Islet of Langerhans (tissue), 1 donor: ENCODE measurements around the gene THRB.
"Not testable (repeated sequence)": the region's sequence is repeated elsewhere in the genome, so short reads cannot be mapped to it uniquely, and the experiment has no call there.

Source experiments
- FAIRE-seq: peaks from one replicate; lab custom pipeline; 2011; peaks lifted over from hg19 to GRCh38; lab: Jason Lieb, UNC

THRB gene

DNA sequence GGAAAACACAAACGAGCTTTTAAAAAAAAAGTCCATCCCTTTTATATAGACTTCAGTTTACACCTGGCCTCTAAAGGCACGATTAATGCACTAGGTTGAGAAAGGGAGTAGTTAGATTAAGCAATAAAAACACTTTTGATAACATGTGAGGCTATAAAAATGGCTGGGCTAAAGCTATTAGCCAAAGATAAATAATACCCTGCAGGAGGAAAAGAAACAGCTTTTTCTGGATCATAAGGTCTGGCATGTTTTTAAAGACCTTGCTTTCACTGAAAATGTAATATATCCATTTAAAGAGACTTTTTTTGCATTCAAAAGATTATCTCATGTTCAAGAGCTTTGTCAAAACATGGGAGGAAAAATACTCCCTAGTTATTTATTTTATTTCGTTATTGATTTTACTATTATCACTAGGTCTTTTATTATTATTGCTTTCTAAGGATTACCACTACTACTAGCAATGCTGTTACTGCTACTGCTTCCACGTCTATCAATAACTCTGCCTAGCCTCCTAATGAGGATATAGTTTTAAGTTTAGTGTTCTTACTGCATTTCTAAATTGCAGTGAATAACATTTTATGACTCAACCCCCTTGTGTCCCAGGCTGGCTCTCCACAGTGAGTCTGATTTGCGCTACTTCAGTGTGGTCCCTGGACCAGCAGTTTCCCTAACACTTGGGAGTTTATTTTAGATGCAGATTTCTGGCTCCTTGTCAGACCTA, 93.4 kb downstream of the THRB start:
- FAIRE-seq, result peak; percentile 85

DNA sequence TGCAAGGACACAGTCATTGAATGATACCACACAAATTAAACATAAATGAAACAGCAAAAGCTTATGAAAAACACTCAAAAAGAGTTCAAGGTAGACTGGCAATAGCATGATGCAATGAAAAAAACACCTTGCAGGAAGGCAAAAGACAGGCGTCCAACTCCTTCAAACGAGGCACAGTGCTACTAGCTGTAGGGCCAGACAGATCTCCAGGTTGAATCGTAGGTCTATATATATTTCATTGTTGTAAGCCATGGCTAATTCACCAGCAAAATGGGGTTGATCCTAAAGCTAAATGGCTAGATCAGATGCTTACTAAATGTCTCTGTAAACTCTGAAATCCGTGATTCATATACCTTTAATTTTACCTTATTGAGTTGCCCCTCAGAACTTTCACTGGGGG, 94.2 kb downstream of the THRB start:
- no peak for FAIRE-seq

DNA sequence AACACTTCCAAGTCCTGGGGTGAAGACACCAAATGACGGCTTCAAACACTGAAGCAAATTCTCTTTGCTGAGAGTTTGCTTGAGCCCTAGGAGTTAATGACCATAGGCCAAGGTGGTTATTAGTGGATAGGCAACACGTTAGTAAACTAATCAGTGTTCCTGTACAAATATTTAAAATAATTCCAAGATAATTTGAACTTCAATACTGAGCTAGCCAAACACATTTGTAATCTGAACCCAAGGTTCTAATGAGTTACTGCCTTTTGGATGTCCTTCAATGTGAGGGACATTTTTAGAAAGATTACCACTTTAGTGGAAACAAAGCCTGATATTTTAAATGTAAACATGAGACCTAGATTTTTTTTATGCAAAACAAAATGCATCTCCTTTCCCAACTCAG, 94.6 kb downstream of the THRB start:
- no peak for FAIRE-seq

DNA sequence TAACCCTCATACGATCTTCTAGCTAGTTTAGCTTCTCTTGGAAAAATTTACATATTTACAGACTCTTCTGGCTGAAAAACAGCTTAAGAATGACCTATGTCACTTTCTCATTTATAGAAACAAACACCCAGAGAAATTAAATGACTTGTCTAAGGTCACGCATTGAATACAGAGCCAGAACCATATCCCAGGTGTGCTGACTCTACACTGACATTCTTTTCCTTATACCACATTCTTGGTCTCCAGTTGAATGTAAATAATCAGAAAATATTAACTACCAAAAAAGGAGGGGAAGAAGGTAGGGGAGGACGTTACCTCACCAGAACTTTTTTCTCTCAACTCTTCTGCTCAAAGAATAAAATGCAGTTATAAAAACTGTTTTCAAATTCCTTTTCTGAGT, 95.0 kb downstream of the THRB start:
- no peak for FAIRE-seq

DNA sequence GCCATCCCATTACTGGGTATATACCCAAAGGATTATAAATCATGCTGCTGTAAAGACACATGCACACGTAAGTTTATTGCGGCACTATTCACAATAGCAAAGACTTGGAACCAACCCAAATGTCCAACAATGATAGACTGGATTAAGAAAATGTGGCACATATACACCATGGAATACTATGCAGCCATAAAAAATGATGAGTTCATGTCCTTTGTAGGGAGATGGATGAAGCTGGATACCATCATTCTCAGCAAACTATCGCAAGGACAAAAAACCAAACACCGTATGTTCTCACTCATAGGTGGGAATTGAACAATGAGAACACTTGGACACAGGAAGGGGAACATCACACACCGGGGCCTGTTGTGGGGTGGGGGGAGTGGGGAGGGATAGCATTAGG, 95.9 kb downstream of the THRB start:
- FAIRE-seq, result not testable (repeated sequence)

DNA sequence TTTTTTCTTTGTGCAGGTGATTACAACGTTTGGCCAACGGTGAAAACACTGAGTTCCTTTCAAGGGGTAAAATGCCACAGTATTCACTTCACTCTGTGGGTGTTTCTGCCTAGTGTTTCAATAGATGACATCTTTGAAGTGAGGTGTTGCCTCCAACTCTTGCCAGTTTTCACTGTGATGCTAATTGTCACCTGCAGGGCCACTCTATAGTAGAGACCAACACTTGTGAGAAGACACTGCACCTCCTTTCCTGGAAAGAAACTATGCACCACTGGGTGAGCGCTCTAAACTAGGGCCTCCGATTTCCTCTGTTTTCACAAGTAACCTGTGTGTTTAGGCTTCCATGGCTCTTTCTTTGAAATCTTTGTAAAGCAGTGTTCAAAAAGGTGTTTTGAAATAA, 98.3 kb downstream of the THRB start:
- FAIRE-seq, result no peak

DNA sequence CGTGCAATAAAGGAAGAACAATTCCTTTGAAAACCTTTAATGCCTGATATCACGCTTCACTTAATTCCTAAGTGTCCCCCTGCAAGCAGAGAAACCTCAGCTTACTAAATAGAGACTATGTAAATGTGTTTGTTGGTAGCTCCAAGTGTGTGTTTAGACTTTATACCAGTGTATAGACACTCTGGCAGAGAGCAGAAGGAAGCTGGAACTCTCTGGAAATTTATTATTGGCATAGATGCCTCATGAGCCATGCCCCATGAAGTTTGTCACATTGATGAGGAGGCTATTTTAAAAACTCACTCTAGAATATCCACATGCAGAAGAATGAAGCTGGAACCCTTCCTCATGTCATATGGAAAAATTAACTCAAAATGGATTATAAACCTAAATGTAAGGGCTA, 99.9 kb downstream of the THRB start:
- no peak for FAIRE-seq

DNA sequence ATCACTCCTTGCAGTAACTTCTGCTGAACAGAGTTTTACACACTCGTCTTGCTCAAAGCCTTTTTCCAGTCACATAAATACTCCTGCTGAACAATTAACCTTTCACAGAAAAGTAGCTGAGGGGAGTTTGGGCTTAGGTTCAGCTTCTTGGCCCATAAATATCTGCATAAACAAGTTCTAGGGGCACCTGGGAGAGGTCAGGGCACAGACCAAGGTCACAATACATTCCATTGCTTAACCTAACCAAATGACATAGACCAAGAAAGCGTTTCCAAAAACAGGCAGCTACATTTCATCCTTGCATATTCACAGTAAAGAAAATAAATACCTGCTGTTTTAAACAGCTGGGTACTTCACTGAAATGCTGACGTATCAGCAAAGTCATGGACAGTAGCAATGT, 101.3 kb downstream of the THRB start:
- FAIRE-seq, result no peak

DNA sequence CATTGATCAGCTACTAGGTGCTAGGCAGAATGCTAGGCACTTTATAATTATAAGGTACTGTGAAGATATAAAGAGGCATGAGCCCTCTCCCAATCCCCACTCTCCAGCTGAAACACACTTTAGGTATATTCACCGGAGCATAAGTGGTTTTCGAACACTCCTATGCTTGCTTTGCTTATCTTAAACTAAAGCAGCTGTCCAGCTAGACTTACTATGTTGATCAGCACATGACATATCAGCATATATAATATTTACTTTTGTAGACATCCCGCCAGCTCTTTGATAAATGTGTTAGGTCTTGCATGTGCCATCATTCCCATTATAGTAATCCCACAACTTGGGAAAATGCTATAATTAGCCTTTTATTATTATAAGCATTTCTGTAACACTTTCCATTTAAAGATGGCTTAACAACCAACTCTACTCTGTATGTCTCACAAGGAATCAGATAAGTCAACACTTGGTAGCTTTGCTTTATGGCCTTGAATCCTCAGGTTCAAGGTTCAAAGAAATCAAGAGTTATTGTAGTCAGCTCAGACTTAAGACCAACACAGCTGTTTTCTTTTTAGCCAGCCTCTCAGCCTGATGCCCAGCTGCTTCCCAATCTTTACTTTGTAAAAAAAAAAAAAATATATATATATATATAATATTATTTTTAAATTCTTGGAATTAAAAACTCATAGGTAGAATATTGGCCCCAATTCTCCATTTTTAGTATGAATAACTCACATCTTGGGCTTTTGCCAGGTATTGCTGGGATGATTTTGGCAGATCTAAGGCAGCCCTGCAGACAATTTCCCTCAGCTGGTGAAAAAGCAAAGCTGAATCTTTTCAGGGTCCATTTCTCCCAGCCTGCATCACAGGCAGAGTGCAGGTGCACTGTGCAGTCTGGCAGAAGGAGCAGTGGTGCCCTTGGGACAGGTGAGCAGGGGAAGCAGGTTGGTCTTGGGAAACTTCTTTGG, 104.2 kb downstream of the THRB start:
- no peak for FAIRE-seq

DNA sequence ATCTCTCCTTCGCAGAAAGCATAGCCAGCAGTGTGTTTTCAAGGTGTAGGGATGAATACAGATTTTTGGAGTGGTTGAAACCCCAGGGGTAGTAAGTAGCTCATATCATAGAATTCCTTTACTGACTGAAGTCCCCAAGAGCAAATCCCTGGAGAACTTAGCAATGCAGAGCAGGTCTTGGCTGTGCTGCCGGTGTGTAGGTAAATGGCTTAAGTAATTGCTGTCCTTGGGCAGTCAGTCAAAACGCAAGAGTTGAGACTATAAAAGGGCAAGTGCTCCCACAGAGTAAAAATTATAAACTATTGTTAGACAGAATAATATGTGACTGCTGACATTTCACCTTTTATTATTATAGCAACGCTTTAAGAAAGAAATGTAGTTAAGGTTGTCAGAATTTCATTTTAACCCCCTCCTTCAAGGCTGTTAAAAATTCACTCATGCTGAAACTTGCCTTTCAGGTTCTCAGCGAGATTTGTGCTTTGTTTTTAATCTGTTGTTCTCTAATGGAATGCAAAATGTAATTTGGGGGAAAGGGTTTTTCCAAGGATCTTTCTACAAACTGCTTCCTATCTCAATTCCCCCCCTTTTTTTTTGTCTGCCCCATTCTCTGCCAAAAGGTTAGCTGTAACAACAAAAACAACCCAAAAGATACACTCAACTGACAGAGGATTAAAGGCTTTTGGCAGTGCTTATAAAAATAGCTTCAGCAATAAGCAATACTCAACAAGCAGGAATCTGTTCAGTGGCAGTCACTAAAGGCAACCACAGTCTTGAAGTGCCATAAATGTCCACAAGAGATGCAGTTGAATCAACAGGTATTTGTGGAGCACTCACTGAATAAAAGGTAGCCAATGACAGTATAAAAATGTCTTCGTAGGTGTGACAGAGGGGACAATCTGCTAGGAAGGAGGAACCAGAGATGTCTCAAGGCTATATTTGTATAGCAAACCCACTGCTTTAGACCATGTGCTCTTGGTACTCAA, 105.3 kb downstream of the THRB start:
- FAIRE-seq, result no peak

DNA sequence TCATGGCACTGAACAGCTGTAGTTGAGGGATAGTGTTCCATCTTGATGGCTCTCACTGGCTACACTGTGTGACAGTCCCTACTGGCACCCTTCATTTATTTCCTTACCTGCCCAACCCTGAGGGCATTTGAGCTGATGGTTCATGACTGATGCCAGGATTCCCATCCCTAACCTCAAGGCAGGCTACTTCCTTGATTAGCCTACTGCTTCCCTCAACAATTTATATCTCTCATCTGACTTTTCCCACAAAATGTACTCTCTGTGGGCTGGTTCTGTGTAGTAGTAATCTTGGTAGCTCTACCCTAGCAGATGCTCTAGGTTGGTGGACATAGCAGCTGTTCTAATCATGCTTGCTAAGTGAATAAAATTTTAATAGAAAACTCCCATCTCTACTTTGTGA, 106.0 kb downstream of the THRB start:
- no peak for FAIRE-seq

DNA sequence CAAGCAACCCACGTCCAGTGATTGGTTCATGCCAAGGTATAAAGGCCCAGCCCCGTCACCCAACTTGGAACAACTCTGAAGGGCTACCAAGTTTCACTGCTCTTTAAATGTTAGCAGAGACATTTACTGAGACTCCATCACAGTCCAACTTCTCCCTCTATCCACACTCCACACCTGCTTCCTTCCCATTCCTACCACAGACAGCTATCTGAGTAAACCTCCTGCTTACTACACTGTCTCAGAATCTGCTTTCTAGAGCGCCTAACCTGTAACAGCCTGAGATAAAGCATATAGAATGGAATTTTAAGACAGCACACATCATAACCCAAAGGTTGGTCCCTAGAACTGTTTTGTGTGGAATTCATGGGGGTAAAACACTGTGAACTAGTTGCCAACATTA, 106.5 kb downstream of the THRB start:
- FAIRE-seq, result no peak

DNA sequence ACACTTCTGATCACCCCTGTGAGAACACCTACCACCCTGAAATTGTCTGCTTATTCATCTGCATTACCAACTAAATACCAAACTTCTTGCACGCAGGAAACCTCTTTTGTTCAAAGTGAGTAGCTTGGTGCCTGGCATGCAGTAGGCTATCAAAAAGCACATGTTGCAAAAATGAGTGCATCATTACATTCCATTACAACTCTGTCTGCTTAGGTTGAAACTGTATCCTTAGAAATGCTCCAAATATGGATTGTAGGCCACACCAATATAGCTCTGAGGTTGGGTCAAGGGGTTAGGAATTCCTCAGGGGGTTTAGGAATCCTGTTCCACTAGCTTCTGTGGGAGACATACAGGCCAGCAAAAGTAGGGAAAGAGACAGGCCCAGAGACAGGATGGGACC, 107.2 kb downstream of the THRB start:
- FAIRE-seq, result no peak

DNA sequence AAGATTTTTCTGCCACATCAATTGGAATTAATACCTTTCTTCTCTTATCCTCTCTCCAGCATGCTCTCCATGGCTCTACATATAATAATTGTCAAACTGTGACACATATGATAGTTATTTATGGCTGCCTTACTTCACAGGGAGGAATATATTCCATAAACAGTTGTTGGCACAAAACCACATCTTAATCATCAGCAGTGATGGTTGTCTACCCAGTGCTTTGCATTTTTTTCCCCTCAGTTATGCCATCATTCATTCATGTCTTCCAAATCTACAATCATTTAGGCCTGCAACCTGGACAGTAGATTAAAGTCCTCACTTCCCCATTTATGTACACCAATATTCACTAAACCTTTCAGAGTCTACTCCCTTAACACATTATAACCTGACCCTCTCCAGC, 107.7 kb downstream of the THRB start:
- FAIRE-seq, result no peak

DNA sequence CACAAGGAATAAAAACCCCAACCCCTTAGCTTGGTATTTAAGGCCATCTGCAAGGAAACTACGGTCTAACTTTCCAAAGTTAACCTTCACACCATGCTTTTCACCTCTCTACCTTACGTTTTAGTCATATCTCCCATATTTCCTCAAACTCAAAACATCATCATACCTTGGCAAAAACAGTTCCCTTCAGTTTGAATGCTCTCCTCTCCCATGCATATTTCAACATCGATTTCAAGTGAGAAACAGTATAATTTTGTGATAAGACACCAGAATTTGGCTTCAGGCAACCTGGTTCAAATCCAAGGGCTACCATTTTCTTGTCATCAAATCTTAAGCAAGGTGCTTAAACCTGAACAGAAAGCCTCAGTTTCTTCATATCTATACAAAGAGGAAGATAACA, 108.2 kb downstream of the THRB start:
- no peak for FAIRE-seq

DNA sequence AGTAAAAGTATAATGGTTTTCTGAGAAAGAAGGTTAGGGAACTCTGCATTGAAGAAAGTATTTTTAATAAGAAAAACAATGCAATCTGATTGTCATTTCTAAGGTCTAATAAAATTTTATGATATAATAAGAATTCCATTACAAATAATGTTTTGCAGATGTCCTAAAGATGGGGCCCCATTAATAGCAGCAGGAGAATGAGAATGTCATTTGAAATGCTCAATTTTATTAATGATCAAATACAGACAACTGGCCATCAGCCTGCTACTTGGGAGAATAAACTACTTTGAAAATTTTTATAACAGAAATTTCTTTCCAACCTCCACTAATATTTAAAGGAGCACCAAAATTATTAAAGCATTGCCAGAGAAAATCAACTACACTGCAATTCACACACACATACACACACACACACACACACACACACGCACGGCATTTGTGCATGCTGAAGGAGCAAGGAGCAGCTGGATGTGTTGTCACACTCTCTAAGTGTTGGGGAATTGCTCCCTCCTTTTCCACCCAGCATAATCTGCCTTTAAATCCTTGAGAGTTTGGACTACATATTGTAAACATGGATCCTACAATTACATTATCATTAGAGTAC, 109.5 kb downstream of the THRB start:
- FAIRE-seq, result no peak

DNA sequence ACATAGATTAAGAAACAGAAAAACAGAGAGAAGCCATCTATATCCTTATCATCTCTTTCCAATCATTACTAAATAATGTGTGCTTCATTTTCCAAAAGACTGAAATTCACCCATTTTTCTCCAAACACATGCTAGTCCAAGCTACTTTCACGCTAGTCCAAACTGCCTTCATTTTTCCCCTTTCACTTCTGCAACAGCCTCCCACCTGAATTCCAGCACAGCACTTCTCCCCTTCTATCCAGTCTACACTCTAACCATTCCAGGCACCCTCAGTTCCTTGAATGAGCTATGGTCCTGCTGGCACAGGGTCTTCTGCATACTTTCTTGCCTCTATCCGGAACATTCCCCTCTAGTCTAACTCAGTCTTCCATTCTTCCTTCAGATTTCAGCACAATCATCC, 112.0 kb downstream of the THRB start:
- no peak for FAIRE-seq

DNA sequence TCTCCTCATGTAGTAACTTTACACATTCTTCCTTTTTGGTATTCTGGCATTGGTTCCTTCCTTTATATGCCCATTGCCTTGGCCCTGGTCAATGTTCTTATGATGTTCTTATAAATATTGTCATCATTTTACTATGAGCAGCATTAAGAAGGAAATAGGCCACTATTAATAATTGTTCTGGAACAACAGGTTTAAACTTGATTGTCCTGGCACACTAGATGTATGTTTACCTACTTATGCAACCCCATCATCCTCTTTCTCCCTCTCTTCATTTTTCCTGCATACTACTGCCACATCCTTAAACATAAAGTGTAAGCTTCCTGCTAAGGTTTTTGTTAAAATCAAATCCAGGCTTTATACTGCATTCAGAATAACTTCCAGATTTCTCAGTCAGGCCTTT, 114.7 kb downstream of the THRB start:
- FAIRE-seq, result no peak

DNA sequence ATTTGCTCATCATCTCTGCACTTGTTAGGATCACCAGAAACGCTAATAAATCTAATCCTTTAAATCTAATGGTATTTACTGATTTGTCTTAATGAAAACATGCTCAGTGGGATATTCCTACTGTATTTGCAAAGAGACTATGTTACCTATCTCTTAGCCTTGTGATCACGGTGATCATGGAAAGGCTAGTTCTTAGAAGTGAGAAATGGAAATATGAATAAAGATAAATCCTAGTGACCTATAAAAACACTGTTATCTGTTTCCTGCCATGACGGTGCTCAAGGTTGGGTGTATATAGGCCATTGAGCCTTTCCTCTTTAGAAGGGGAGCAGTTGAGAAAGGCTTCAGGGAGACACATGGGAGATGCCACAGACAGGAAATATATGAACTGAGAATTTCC, 116.3 kb downstream of the THRB start:
- FAIRE-seq, result peak; percentile 33

DNA sequence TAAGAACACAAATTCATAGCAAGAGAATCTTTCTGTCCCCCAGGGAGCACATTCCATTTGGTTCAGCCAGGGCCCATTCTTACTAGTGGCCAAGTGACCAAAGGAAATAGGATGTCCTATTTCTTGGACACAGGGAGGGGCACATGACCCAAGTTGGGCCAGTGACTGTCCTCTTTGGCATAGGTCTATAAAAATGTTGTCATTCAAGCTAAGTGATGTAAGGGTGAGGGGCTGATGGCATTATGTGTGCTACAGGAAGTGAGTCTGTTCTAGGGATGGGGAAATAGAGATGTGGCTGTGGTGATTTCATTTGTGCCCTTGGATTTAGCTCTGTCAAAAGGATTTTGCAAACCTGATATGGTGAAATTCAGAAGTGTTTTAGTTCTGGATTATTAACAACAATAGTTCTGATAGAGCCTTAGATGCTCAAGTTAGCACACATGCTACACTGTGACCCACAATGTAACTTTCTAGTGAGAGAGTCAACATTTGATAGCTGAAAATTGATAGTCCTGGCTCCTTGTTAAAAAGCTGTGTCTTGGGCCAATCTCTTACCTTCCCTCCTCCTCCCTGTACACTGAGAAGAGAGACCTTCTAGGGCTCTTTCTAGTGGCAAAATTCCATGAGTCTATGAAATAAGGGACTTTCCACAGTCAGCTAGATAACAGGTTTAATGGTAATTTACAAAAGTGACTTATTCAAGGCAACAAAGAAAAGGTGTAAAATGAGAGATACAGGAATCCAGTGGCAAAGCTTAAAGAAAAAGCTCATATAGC, 117.2 kb downstream of the THRB start:
- no peak for FAIRE-seq

DNA sequence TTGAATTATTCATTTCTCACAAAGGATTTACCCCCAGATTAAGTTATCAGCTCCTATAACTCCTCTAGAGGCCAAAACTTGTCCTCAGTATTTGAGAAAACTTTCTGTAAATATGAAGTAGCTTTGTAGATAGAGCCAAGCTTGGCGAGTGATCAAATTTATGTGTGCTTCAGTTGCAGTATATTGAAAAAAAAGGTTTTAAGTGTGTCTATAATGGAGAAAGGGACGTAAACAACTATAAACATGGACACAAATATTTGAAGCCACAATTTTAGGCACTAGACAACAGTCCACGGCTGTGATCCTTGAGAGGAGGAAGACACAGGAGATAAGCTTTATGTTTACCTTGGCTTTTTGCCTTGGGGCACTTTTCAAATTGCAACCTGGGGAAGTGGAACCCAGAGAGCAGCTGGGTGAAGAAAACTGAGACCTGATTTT, 118.7 kb downstream of the THRB start:
- FAIRE-seq, result no peak
